Activated gamma-delta T cell (primary cell): ENCODE measurements around the gene OCA2.

ENCODE experiments used
- DNase-seq: peaks from one replicate; lab custom pipeline; 2025; lab: John Stamatoyannopoulos, UW

The OCA2 gene

GRCh38 chr15:28120359-28120640, 21.2 kb upstream of the OCA2 start:
- DNase-seq = no peak

DNA sequence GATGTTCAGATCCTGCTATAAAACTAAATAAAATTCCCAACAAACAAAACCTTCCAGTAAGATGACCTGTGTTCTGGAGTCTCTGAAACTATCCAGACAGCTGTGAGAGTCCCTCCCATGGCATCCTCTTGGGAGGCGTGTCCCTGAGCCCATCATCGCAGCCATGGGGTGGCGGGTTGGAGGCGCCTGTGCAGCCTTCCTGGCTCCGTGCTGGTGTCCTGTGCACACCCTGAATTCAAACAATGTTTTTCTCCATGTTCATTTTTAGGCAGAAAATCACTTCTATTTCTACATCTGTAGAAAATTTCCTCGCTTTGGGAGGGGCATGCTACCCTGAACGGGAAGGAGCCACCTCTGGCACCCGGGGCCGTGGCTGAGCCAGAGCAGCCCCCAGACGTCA, 19.4 kb upstream of the OCA2 start:
- no peak for DNase-seq

DNA sequence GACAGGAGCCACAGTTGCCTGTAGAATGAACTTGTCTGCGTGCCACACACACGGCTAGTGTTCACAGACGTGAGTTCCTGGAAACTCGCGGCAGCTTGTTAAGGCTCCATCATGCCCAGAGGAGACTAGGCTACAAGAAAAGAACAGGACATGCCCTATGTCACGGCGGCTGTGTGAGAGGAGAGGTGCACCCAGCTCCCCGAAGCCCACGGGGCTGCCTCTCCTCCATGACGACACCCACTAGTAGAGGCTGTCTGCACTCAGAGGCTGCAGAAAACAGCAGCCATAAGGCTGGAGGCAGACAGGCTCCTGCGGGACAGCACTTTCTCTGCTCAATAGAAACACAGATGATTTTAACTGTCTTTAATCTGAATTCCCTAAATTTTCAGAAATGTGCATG, 19.0 kb upstream of the OCA2 start:
- DNase-seq = no peak

DNA sequence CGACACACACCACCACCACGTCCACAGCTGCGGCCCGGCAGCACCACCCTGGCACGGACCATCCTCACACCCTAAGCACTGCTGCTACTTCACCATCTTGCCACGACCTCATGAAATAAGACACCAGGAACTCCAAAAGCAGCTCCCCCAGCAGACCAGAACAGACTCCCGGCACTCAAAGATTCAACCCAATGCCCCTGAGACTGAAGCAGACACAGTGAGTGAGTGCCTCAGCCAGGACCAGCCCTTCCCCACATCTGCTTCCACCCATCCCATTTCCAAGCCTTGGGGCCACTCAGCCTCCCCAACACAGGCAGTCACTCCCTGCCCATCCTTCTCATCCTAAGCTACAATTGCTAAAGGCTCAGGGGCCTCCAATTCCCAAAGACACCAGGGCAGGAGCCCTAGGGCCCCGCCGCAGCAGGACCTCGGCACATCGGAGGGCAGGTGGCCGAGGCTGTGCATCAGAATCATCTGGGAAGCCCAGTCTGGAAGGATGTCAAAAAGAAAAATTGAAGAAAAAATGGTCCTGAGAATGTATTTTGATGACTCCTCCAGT, 18.4 kb upstream of the OCA2 start:
- DNase-seq = no peak

GRCh38 chr15:28116521-28117431, 17.7 kb upstream of the OCA2 start:
- DNase-seq = no peak

DNA sequence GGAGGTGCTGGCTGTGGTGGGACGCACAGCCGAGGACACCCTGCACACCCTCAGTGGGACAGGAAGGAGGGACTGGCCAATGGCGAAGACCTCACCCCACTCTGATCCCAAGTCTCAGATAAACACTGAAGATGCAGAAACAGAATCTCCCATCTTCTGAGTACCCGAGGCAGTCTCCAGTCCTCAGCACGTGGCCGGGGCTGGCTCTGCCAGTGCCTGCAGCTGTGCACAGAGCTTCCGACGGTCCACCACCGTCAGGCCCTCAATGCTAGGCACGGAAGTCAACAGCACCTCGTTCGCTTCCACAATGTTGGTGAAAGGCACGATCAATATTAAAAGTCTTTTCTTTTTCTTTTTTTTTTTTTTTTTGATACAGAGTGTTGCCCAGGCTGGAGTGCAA, 16.8 kb upstream of the OCA2 start:
- DNase-seq = no peak

DNA sequence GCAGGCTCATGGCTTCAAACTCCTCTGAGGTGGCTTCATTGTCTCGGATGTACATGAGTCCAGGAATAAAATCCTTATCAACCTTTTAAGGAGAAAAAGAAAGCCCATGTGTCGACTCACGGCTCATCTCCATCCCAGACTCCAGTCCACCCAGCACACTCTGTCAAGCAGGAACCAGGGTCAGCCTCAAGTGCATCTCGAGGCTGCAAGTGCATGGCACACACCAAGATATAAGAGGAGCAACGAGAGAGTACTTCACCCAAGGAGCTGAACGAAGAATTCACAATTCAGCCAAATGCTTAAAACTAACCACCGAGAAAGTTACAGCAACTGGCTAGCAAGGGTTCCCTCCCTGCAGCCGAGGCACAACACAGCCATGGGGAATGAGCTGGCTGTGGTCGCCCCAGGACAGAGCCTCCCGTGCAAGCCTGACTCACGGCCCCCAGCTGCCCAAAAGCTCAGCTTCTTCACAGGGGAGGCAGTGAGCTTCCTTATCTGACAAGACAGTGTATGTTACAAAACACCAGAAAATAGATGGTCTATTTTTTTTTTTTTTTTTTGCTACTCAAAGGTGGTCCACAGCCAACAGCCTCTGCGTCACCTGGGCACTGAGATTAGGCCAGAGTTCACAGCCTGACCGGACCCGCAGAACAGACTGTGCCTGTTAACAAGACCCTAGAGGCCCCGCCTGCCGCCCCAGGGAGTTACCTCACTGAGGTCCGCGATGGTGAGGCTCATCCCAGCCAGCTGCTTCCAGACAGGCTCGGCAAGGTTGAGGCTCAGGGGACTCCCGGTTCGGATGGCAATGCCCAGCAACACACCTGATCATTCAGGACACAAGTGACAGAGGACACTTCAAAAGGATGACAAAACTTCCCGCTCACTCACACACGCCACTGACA, 15.9 kb upstream of the OCA2 start:
- DNase-seq = no peak

DNA sequence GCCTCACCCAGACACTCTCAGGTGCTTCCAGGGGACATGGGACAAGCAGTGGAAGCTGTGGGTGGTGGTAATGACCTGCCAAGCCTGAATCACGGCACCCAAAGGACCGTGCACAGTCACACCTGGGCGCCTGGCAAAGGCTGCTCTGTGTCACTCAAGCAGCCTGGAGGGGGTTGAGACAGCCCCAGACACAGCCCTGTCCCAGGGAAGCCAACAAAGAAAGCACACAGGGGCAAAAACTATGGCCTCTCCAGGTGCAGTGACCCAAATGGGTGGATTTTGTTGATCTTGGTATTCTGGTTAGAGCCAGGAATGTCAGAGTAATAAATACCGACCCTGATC, 15.0 kb upstream of the OCA2 start:
- no peak for DNase-seq

GRCh38 chr15:28113394-28114113, 14.4 kb upstream of the OCA2 start:
- no peak for DNase-seq

- no peak for DNase-seq
Measured at GRCh38 chr15:28112962-28113361, 13.8 kb upstream of the OCA2 start.

DNA sequence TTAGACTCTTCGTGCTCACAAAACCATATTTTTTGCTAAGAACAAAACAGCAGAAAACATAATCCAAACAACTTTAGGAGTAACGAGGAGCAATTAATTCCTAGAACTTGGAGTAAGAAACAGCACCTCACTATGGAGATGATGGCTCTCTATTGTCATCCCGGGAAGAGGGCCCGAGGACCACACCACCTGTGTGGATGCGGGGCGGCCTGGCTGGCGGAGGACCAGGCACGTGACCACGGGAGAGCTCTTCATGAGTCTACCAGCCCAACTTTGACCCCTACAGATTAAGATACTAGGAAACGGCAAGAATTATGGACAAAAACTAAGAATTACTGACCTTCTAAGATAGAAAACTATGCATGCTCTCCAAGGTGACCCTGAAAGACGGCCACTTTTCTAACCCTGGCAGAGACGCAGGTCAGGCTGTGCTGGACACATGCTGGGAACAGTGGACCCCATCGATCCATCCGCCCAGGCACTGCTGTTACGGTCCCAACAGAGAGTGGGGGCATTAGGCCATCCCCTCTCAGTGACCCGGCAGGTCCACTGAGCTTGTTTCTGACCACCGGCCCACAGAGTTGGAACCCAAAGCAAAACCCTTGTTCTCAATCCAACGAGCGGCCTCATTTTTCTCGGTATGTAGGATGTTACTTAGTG, 13.1 kb upstream of the OCA2 start:
- DNase-seq = no peak

DNA sequence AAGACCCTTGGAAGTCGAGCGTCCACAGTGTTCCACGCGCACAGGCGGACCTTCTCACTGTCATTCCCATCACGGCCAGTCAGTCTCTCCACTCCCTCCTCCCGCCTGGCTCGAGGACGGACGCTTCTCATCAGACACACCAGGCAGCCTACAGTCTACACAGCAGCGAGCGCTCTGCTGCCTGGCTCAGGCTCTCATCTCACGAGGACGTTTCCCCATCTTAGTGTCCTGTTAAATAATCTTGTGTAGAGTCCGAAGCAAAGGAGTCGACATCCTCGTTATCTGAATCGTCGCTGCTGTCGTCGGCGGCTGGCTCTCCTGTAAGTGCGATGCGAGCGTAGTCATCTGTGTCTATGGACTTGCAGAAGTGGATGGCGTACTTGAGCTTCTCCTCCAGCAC, 12.4 kb upstream of the OCA2 start:
- DNase-seq = no peak

GRCh38 chr15:28110481-28110881, 11.4 kb upstream of the OCA2 start:
- no peak for DNase-seq

GRCh38 chr15:28109626-28110455, 10.7 kb upstream of the OCA2 start:
- DNase-seq = peak; percentile 22

- DNase-seq = no peak
Measured at GRCh38 chr15:28107904-28108275, 8.8 kb upstream of the OCA2 start.

GRCh38 chr15:28107111-28107903, 8.2 kb upstream of the OCA2 start:
- peak; percentile 29 for DNase-seq

GRCh38 chr15:28106294-28107110, 7.4 kb upstream of the OCA2 start:
- DNase-seq = peak; percentile 30

- no peak for DNase-seq
Measured at GRCh38 chr15:28105793-28106192, 6.7 kb upstream of the OCA2 start.

DNA sequence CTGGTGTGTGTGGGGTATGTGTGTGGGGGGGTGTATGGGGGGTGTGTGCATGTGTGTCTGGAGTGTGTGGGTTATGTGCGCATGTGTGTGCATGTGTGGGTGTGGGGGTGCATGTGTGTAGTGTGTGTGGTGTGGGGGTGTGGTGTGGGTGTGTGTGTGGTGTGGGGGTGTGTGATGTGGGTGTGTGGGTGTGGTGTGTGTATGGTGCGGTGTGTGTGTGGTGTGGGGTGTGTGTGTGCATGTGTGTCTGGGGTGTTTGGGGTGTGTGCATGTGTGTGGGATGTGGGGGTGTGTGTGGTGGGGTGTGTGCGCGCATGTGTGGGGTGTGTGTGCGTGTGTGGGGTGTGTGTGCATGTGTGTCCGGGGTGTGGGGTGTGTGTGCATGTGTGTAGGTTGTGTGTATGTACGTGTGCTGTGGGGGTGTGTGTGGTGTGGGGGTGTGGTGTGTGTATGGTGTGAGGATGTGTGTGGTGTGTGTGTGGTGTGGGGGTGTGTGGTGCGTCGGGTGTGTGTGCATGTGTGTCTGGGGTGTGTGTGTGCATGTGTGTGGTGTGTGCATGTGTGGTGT, 6.2 kb upstream of the OCA2 start:
- no peak for DNase-seq
